OCI-LY7 (cell line): Measurements from ENCODE around the gene FKTN. TPM values are rescaled to one million over a fixed set of nuclear protein-coding genes. Genes with fewer than 3 reads are reported as not detected.

Source experiments
- Bru-seq: library from RNA; stranded (reverse); fragments of 400-500 nt; gene quantifications from one replicate; lab custom pipeline; 2021; lab: Mats Ljungman, UMichigan
- BruChase-seq, 2 experiments: library from RNA; stranded (reverse); fragments of 400-500 nt; gene quantifications; one replicate each; lab custom pipeline; 2021; lab: Mats Ljungman, UMichigan
- BruUV-seq: library from RNA; stranded (reverse); fragments of 400-500 nt; replicated peaks from 2 replicates; lab custom pipeline; 2021; lab: Mats Ljungman, UMichigan
- CTCF ChIA-PET: fragments of 300-600 bp; sonication (Branson Sonifier 250); formaldehyde crosslinking; loops from one replicate; lab custom pipeline; 2022; ENCODE audit warnings: antibody characterized with exemption; ENCODE audit not compliant: unreplicated experiment; lab: Charles Lee
- POLR2A ChIA-PET: fragments of 300-600 bp; sonication (Branson Sonifier 250); formaldehyde crosslinking; loops from one replicate; lab custom pipeline; 2022; ENCODE audit warnings: antibody characterized with exemption; lab: Charles Lee
- DNase-seq: peaks from one replicate; pipeline ENCODE4 v3.0.0-alpha.2; 2015; ENCODE audit warnings: low spot score
- H2AFZ ChIP-seq: fragments of 200-600 bp; sonication (generic), shearing (Covaris generic); 2 replicates; pipeline ENCODE4 v1.6.1; 2014; ENCODE audit warnings: mild to moderate bottlenecking, antibody characterized with exemption, low read length, moderate library complexity
- H3K27ac ChIP-seq: fragments of 200-600 bp; sonication (generic); 2 replicates; pipeline ENCODE4 v1.5.1; 2014; ENCODE audit warnings: mixed run types, low read depth, mild to moderate bottlenecking, moderate library complexity, low read length, inconsistent platforms; ENCODE audit not compliant: poor library complexity, severe bottlenecking
- H3K36me3 ChIP-seq: fragments of 200-600 bp; sonication (generic); 2 replicates; pipeline ENCODE4 v1.6.1; 2014; ENCODE audit warnings: mild to moderate bottlenecking, antibody characterized with exemption, low read length, moderate library complexity, mixed read lengths; ENCODE audit not compliant: insufficient read depth
- H3K4me1 ChIP-seq: fragments of 200-600 bp; sonication (generic); 2 replicates; pipeline ENCODE4 v1.5.1; 2014; ENCODE audit warnings: mild to moderate bottlenecking, low read length; ENCODE audit not compliant: insufficient read depth, poor library complexity, severe bottlenecking
- H3K4me2 ChIP-seq: fragments of 200-600 bp; sonication (generic); 2 replicates; pipeline ENCODE4 v1.6.1; 2014; ENCODE audit warnings: mild to moderate bottlenecking, low read length
- H3K4me3 ChIP-seq: fragments of 200-600 bp; sonication (generic); 2 replicates; pipeline ENCODE4 v1.5.1; 2014; ENCODE audit warnings: mild to moderate bottlenecking, low read depth, low read length; ENCODE audit not compliant: poor library complexity, severe bottlenecking
- H3K79me2 ChIP-seq: fragments of 200-600 bp; sonication (generic); 2 replicates; pipeline ENCODE4 v1.6.1; 2016; ENCODE audit warnings: low read depth, mild to moderate bottlenecking, low read length, moderate library complexity, mixed read lengths; ENCODE audit not compliant: insufficient read depth
- H3K9me2 ChIP-seq: fragments of 200-600 bp; sonication (generic); 2 replicates; pipeline ENCODE4 v1.6.1; 2016; ENCODE audit warnings: mild to moderate bottlenecking, low read length, mixed read lengths; ENCODE audit not compliant: insufficient read depth
- H3K9me3 ChIP-seq: fragments of 200-600 bp; sonication (generic); 2 replicates; pipeline ENCODE4 v1.6.1; 2014; ENCODE audit warnings: mild to moderate bottlenecking, mixed run types, low read length, mixed read lengths
- H4K20me1 ChIP-seq: fragments of 200-600 bp; sonication (generic); 2 replicates; pipeline ENCODE4 v1.6.1; 2014; ENCODE audit warnings: mild to moderate bottlenecking, antibody characterized with exemption, low read length, moderate library complexity, mixed read lengths; ENCODE audit not compliant: insufficient read depth
- CTCF ChIP-seq: fragments of 200-600 bp; sonication (generic); conservative IDR thresholded peaks from 2 replicates; pipeline ENCODE4 v1.5.1; 2014; ENCODE audit warnings: mild to moderate bottlenecking, antibody characterized with exemption, low read length, moderate library complexity, mixed read lengths
- EZH2phosphoT487 ChIP-seq: fragments of 200-600 bp; sonication (generic); IDR thresholded peaks from 2 replicates; pipeline ENCODE4 v1.6.1; 2018; ENCODE audit warnings: low read depth, borderline replicate concordance, mild to moderate bottlenecking, mixed run types, antibody characterized with exemption, low read length, moderate library complexity, mixed read lengths
- intact Hi-C: fragments of 100-400 bp; cut with micrococcal nuclease; formaldehyde crosslinking; loops from one replicate; pipeline ENCODE4 v1.10.0; 2022; ENCODE audit not compliant: unreplicated experiment
- long read RNA-seq: library from polyadenylated mRNA; stranded (forward); transcript quantifications from one replicate; pipeline ENCODE4 v2.0.0, GENCODE V29; 2022
- total RNA-seq, 2 experiments: library from RNA; depleted of rRNA in 1 of 2; stranded (reverse); fragments of >200 nt in 1 of 2; shearing (Covaris generic) in 1 of 2; gene quantifications; 2 replicates each; pipeline ENCODE4 v1.2.3, GENCODE V29; 2014 to 2022

The FKTN gene
- total RNA-seq (2014; rRNA removed; shearing (Covaris generic)) (8.1 and 10.7 TPM in 2 replicates), total RNA-seq (2022) (17.3 and 19.1 TPM in 2 replicates), Bru-seq, nascent RNA (percentile 70 among the genes with signal in this experiment), BruChase-seq, experiment 1, labeled RNA remaining after a 6-hour chase (percentile 58 among the genes with signal in this experiment), BruChase-seq, experiment 2, labeled RNA remaining after a 2-hour chase (percentile 66 among the genes with signal in this experiment)
- long read RNA-seq, partial matches to known transcripts = 1 of 12 reads
- long read RNA-seq, other reads (novel, unspliced or antisense) = 11 of 12 reads

- Histone ChIP-seq H3K36me3 (peaks cover 16% of the 10 kb centered on the region), H2AFZ (peak within 1 kb of the TSS; percentile 100), H3K4me3 (peak within 1 kb of the TSS; percentile 96), H3K79me2 (peaks cover 10% of the 10 kb centered on the region; the same call in 1 of the 2 replicates), H3K9me2 (no peaks in the 10 kb centered on the region), H3K4me2 (peak within 1 kb of the TSS; percentile 83), H3K9me3 (0 out of 2 replicates have a peak, but pooled peaks cover 14% of the 10 kb centered on the region), H3K27ac (no peak within 1 kb of the TSS), H3K4me1 (peaks cover 15% of the 10 kb centered on the region), H4K20me1 (no peaks in the 10 kb centered on the region)
- ChIA-PET CTCF (no interaction called here), POLR2A (interaction anchor here (0.6 to 1.1 kb wide), 6 partner anchors 16 to 1329 kb away, joined by 3 read pairs; no protein-coding TSS in a partner anchor)
- TF ChIP-seq EZH2phosphoT487 (no peak), CTCF (no peak)
- intact Hi-C loops = loop anchor here (5.0 kb wide), 2 partner anchors 111 to 139 kb away; partner anchors contain the start of gene FSD1L
- no TSS peak for BruUV-seq
- peak; percentile 87 for DNase-seq
These were observed at the start of gene FKTN for GRCh38 chr9:105557804-105558610. Gene FKTN (plus strand): TSS chr9:105558131. CDS start chr9:105575033, 16,902 bp downstream.

DNA sequence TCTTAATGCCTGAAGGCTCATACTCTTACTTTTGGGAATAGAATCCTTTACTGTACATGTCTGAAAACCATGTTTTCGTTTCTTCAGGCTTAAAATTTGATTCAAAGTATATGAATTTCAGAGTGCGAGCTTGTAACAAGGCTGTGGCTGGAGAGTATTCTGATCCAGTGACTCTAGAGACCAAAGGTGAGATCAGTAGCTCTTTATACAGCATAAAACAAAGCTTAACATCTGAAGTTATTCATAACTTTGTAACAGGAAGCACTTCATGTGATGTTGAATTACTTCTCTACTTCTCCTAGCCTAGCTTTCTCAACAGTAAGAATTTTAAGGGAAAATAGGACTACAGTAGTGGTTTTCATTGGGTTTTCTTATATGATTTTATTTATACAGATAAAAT is 49.4 kb upstream of the FKTN start:
- H3K27ac ChIP-seq = no peak overlapping the region
- no peaks in the 10 kb centered on the region for H3K9me2 ChIP-seq
- H3K4me2 ChIP-seq = no peak overlapping the region
- no peaks in the 10 kb centered on the region for H3K9me3 ChIP-seq
- TF ChIP-seq EZH2phosphoT487 (no peak), CTCF (no peak)
- no peak overlapping the region for H2AFZ ChIP-seq
- H3K36me3 ChIP-seq = no peaks in the 10 kb centered on the region
- no peak for DNase-seq
- intact Hi-C loops = no loop called here
- no peaks in the 10 kb centered on the region for H4K20me1 ChIP-seq
- CTCF ChIA-PET = no interaction called here
- H3K4me3 ChIP-seq = no peak overlapping the region
- no peaks in the 10 kb centered on the region for H3K4me1 ChIP-seq
- POLR2A ChIA-PET = no interaction called here
- no peaks in the 10 kb centered on the region for H3K79me2 ChIP-seq
- no TSS peak for BruUV-seq
